Activated CD4-positive, alpha-beta T cell treated with anti-CD3 and anti-CD28 coated beads for 36 hours (primary cell): ENCODE results near the gene TMC6. TPM values are rescaled to one million over a fixed set of nuclear protein-coding genes. Genes with fewer than 3 reads are reported as not detected.
"Not testable (repeated sequence)": the region's sequence is repeated elsewhere in the genome, so short reads cannot be mapped to it uniquely, and the experiment has no call there.

Source experiments
- ATAC-seq: fragments of 200-7000 bp; cut with Tn5 transposase; one replicate; pipeline ENCODE4 v1.10.0; 2021; ENCODE audit warnings: mild to moderate bottlenecking, moderate library complexity
- CTCF ChIA-PET: fragments of 350-600 bp; sonication (Branson Sonifier 250); formaldehyde crosslinking; loops from one replicate; lab custom pipeline; 2021; ENCODE audit warnings: antibody characterized with exemption; lab: Charles Lee
- POLR2A ChIA-PET: fragments of 350-600 bp; sonication (Branson Sonifier 250); formaldehyde crosslinking; loops from one replicate; lab custom pipeline; 2021; ENCODE audit warnings: antibody characterized with exemption, inconsistent platforms; lab: Charles Lee
- DNase-seq: peaks from one replicate; pipeline ENCODE4 v3.0.0-alpha.2; 2020
- H3K27ac Mint-ChIP-seq: one replicate; pipeline ENCODE4 v1.8.0; 2021; ENCODE audit warnings: mixed read lengths
- H3K27me3 Mint-ChIP-seq: one replicate; pipeline ENCODE4 v1.8.0; 2021; ENCODE audit warnings: mixed read lengths
- H3K36me3 Mint-ChIP-seq: one replicate; pipeline ENCODE4 v1.8.0; 2021; ENCODE audit warnings: low read depth, mixed read lengths
- H3K4me1 Mint-ChIP-seq: one replicate; pipeline ENCODE4 v1.8.0; 2021; ENCODE audit warnings: mixed read lengths
- H3K4me3 Mint-ChIP-seq: one replicate; pipeline ENCODE4 v1.8.0; 2021; ENCODE audit warnings: mild to moderate bottlenecking, moderate library complexity, mixed read lengths
- H3K9me3 Mint-ChIP-seq: one replicate; pipeline ENCODE4 v1.8.0; 2021; ENCODE audit warnings: low read depth, mixed read lengths
- intact Hi-C, 2 experiments: fragments of 100-400 bp; cut with DNase I in 1 of 2; cut with micrococcal nuclease in 1 of 2; formaldehyde crosslinking; loops; one replicate each; pipeline versions ENCODE4 v1.14.2 to v1.15.1; 2022 to 2024; cut with DNase I, micrococcal nuclease
- total RNA-seq, 2 experiments: library from RNA; stranded (reverse); gene quantifications; one replicate each; pipeline ENCODE4 v1.2.3, GENCODE V29; 2021

The TMC6 gene
- total RNA-seq, 2 experiments from 2014 or later, result 138 to 145 TPM

- DNase-seq, POLR2A ChIA-PET, ATAC-seq, H3K27me3 Mint-ChIP-seq, intact Hi-C loops, H3K9me3 Mint-ChIP-seq, H3K4me3 Mint-ChIP-seq: not testable (repeated sequence)
- H3K36me3 Mint-ChIP-seq, result peaks cover 13% of the 10 kb centered on the region
- H3K27ac Mint-ChIP-seq, result peak overlapping the region; percentile 29
- H3K4me1 Mint-ChIP-seq, result peaks cover 13% of the 10 kb centered on the region
- CTCF ChIA-PET, result interaction anchor here (1.0 to 2.5 kb wide), 4 partner anchors 18 to 47 kb away, joined by 3 to 10 read pairs (median 5); no protein-coding TSS in a partner anchor
Observed at GRCh38 chr17:78066976-78067375, 61.6 kb downstream of the TMC6 start.

GRCh38 chr17:78064708-78065107, 63.8 kb downstream of the TMC6 start:
- no peaks in the 10 kb centered on the region for H3K27me3 Mint-ChIP-seq
- POLR2A ChIA-PET, result no interaction called here
- intact Hi-C loops, result no loop called here
- no peaks in the 10 kb centered on the region for H3K9me3 Mint-ChIP-seq
- H3K27ac Mint-ChIP-seq, result peak overlapping the region; percentile 55
- CTCF ChIA-PET, result interaction anchor here (0.6 to 3.7 kb wide), 6 partner anchors 17 to 132 kb away, joined by 3 to 18 read pairs (median 4); no protein-coding TSS in a partner anchor
- peaks cover 3% of the 10 kb centered on the region for H3K36me3 Mint-ChIP-seq
- peaks cover 15% of the 10 kb centered on the region for H3K4me1 Mint-ChIP-seq
- ATAC-seq (no peak), DNase-seq (no peak)
- no peak overlapping the region for H3K4me3 Mint-ChIP-seq

GRCh38 chr17:78063489-78063888, 65.1 kb downstream of the TMC6 start:
- Mint-ChIP-seq H3K27me3 (no peaks in the 10 kb centered on the region), H3K4me3 (no peak overlapping the region), H3K27ac (no peak overlapping the region), H3K36me3 (no peaks in the 10 kb centered on the region), H3K4me1 (peaks cover 18% of the 10 kb centered on the region), H3K9me3 (no peaks in the 10 kb centered on the region)
- CTCF ChIA-PET, result interaction anchor here (0.9 to 3.7 kb wide), 4 partner anchors 12 to 44 kb away, joined by 3 to 18 read pairs (median 4); no protein-coding TSS in a partner anchor
- POLR2A ChIA-PET, result no interaction called here
- no peak for DNase-seq
- intact Hi-C loops, result no loop called here
- ATAC-seq, result peak; percentile 74

GRCh38 chr17:78062596-78062995, 66.0 kb downstream of the TMC6 start:
- POLR2A ChIA-PET, result no interaction called here

More at GRCh38 chr17:78062596-78062995, 66.0 kb downstream of the TMC6 start:
- Mint-ChIP-seq H3K36me3 (no peaks in the 10 kb centered on the region), H3K27ac (peak overlapping the region; percentile 37), H3K4me1 (peaks cover 18% of the 10 kb centered on the region), H3K9me3 (no peaks in the 10 kb centered on the region), H3K4me3 (no peak overlapping the region), H3K27me3 (no peaks in the 10 kb centered on the region)
- CTCF ChIA-PET, result interaction anchor here (0.6 to 3.7 kb wide), 5 partner anchors 22 to 319 kb away, joined by 3 to 18 read pairs (median 4); no protein-coding TSS in a partner anchor
- no peak for DNase-seq
- intact Hi-C loops, result no loop called here
- no peak for ATAC-seq

Other genes with a start within 250 kb of the TMC6 start
- gene TNRC6C, start 170.1 kb downstream of the TMC6 start, total RNA-seq, result 10 to 100 TPM; 19.6 to 20.3 TPM
- gene TMC8, start 2.0 kb upstream of the TMC6 start, total RNA-seq, result 100 to 1,000 TPM; 123 to 139 TPM
- not detected for gene C17orf99, start 17.6 kb upstream of the TMC6 start, total RNA-seq
- 10 to 100 TPM; 79.1 to 89.2 TPM for gene SYNGR2, start 39.8 kb upstream of the TMC6 start, total RNA-seq
- 100 to 1,000 TPM; 157 to 195 TPM for gene TK1, start 58.3 kb upstream of the TMC6 start, total RNA-seq
- gene AFMID, start 58.6 kb upstream of the TMC6 start, total RNA-seq, result 10 to 100 TPM; 26.3 to 26.7 TPM
- gene BIRC5, start 85.5 kb upstream of the TMC6 start, total RNA-seq, result 100 to 1,000 TPM; 100 to 107 TPM
- gene TMEM235, start 102.9 kb upstream of the TMC6 start, total RNA-seq, result not detected
- gene SOCS3, start 231.3 kb upstream of the TMC6 start, total RNA-seq, result 100 to 1,000 TPM; 150 to 162 TPM
- gene PGS1, start 249.9 kb upstream of the TMC6 start, total RNA-seq, result 10 to 100 TPM; 73.3 to 75.0 TPM